Umbilical cord (tissue), 2 donors: ENCODE results near the gene NOD2. TPM values are rescaled to one million over a fixed set of nuclear protein-coding genes. Genes with fewer than 3 reads are reported as not detected.

Experiments
- DNase-seq: peaks from one replicate; pipeline ENCODE4 v3.0.0-alpha.2; 2015; ENCODE audit warnings: low spot score
- total RNA-seq: library from RNA; depleted of rRNA; stranded (reverse); fragments of >200 nt; gene quantifications from one replicate; pipeline ENCODE4 v1.2.3, GENCODE V29; 2014; ENCODE audit warnings: low replicate concordance; ENCODE audit not compliant: insufficient read depth

Gene NOD2
- total RNA-seq, 1 donor from 2014 or later = 6.5 TPM

DNA sequence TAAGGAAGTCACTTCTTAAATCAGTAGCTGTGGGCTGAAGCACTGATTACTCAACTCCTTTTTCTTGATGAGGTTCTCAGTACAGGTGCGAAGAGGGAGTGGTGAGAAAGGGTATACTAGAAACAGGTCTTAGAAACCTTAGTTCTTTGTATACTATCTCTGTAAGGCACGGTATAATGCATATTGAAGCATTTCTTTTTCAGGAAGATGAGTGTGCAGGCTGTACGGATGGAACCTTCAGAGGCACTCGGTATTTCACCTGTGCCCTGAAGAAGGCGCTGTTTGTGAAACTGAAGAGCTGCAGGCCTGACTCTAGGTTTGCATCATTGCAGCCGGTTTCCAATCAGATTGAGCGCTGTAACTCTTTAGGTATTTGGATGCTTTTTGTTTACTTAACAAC is 87.6 kb downstream of the NOD2 start:
- no peak for DNase-seq

DNA sequence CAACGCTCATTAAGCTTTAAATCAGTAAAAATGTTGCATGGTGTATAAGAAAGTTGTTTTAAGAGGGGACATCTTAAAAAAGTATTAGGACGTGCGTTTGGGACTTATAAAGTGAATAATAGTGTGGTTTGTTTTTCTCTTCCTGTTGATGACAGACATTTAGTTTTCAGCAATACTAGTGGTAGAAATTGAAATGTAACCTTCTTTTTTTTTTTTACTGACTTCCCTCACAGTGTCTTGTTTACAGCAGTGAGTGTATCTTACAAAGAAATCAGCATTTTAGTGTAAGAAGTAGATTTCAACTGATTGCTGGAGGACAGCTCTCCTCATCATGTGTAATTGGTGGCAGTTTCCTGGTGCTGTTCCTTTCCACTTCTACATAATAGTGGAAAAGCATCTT is 88.1 kb downstream of the NOD2 start:
- DNase-seq = no peak

Other genes with a start within 250 kb of the NOD2 start
- gene NKD1, start 145.2 kb upstream of the NOD2 start, total RNA-seq = 7.9 TPM
- 1.2 TPM for gene SNX20, start 12.3 kb upstream of the NOD2 start, total RNA-seq
- 59.2 TPM for gene CYLD, start 48.5 kb downstream of the NOD2 start, total RNA-seq